ENCODE results near the gene C1QTNF3.

C1QTNF3 gene

DNA sequence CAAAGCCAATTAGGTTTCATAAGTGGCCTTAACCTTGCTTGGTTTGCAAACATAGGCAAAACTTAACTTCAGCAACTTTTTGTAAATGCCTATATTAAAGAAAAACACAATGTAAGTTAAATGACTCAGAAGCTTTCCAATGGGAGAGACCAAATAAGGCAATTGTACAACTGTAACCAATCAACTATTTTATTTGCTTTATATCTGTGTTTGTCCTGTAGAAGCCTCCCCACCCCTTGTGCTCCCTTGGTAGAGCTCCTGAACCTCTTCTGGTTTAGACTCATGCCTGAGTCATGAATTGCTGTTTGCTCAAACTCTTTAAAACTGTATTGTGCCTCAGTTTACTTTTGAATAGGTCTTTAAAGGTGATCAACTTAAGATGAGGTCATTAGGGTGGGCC is 3.0 kb upstream of the C1QTNF3 start:
- peak; percentile 82 for DNase-seq (ENCODE audit: low read depth, low spot score)
- TF ChIP-seq, protein P1, sequence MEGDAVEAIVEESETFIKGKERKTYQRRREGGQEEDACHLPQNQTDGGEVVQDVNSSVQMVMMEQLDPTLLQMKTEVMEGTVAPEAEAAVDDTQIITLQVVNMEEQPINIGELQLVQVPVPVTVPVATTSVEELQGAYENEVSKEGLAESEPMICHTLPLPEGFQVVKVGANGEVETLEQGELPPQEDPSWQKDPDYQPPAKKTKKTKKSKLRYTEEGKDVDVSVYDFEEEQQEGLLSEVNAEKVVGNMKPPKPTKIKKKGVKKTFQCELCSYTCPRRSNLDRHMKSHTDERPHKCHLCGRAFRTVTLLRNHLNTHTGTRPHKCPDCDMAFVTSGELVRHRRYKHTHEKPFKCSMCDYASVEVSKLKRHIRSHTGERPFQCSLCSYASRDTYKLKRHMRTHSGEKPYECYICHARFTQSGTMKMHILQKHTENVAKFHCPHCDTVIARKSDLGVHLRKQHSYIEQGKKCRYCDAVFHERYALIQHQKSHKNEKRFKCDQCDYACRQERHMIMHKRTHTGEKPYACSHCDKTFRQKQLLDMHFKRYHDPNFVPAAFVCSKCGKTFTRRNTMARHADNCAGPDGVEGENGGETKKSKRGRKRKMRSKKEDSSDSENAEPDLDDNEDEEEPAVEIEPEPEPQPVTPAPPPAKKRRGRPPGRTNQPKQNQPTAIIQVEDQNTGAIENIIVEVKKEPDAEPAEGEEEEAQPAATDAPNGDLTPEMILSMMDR (IDR thresholded peaks at IDR 0.05; ENCODE audit: low read depth, low read length), result no peak
- in situ Hi-C loops (cut with HindIII; ENCODE audit: low sequenced_read_pairs), result no loop called here
- H3K4me3 ChIP-seq (ENCODE audit: low read depth, low read length), result no peak overlapping the region

DNA sequence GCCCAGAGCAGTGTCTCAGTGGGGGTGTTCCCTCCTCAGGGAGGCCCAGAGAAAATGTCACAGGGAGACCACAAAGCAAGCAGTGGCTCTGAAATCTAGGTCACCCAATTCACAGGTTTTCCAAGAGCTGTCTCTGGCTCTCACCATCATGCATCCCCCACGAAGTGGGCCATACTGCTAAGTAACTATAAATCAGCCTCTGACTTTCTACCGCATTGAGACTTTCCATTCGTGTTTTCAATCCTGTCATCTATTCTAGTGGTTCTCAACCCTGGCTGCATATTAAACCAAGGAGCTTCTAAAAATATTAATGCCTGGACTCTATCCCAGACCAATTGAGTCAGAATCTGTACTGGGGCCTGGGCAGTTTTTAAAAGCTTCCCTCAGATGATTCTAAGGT is 2.0 kb upstream of the C1QTNF3 start:
- no peak for DNase-seq (ENCODE audit: low read depth, low spot score)
- H3K4me3 ChIP-seq (ENCODE audit: low read depth, low read length), result no peak overlapping the region
- TF ChIP-seq, protein P1 (IDR thresholded peaks at IDR 0.05; ENCODE audit: low read depth, low read length), result no peak

DNA sequence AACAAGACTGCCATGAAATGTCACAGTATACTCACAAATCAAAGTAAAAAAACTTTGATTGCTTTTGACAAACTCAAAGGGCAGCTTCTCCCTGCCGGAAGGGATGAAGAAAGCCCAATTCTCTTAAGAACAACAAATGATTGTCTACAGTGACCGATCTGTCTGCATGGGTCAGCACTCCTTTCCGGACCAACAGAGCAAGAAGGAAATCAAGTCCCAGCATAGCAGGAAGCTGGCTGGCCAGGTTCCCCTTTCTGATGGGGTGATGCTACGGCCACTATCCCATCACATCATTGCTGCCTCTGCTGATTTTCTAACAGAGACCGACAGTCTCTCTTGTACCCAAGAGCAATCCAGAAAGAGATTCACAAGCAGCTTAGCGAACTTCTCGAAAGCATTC is 692 bp downstream of the C1QTNF3 start:
- H3K4me3 ChIP-seq (ENCODE audit: low read depth, low read length), result no peak overlapping the region
- TF ChIP-seq, protein P1 (IDR thresholded peaks at IDR 0.05; ENCODE audit: low read depth, low read length), result no peak
- in situ Hi-C loops (cut with HindIII; ENCODE audit: low sequenced_read_pairs), result no loop called here
- DNase-seq (ENCODE audit: low read depth, low spot score), result no peak

More for the DNA sequence above, 2.0 kb upstream of the C1QTNF3 start:
- in situ Hi-C loops (cut with HindIII; ENCODE audit: low sequenced_read_pairs), result no loop called here

DNA sequence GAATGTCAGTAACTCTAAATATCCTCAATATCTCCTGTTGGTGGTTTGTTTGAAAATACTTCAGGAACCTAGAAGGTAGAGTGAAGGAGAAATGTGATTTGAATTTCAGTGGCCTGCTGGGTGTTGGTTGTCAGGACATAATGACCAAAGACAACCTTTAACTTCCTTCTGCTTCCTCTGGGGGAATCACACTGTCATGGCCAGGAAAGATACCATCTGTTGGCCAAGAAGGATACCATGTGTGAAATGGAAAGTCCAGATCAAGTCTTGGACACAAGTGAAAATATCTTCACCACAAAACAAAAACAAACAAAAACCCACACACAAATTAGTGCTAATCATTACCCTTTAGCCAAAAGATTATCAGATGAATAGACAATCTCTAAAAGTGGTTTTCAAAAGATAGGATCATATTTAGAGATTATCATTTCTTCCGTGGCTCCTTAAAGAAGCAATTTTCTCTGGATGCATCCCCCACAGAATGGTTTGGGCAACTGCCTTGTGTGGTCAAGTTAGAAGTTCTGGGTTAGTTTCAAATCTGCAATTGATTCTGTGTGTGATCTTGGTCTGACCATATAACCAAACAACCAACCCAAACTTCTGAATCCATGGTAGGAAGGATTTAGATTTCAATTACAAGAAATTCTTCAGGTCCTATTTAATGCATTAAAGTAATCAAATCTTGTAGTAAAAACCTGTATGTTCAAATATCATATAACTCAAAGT is 1.6 kb downstream of the C1QTNF3 start:
- TF ChIP-seq, protein P1 (IDR thresholded peaks at IDR 0.05; ENCODE audit: low read depth, low read length), result no peak
- no peak overlapping the region for H3K4me3 ChIP-seq (ENCODE audit: low read depth, low read length)
- in situ Hi-C loops (cut with HindIII; ENCODE audit: low sequenced_read_pairs), result no loop called here
- DNase-seq (ENCODE audit: low read depth, low spot score), result no peak

DNA sequence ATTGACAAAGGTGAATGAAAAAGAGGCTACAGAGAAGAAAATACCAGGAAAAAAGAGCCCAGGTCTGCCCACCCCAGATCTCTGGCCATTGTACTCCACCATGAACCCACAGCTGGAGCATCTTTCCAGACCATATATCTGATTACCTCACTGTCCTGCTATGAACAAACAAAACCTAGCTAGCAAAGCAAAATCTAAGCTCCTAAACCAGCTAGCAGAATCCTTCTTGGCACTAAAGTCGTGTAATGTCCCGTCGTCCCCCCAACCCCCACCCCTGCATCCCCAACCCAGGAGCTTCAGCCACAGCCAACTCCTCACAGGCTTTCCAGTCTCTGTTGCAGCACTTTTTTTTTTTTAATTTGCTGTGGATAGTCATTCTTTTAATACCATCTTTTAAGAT is 2.5 kb downstream of the C1QTNF3 start:
- in situ Hi-C loops (cut with HindIII; ENCODE audit: low sequenced_read_pairs), result no loop called here

DNA sequence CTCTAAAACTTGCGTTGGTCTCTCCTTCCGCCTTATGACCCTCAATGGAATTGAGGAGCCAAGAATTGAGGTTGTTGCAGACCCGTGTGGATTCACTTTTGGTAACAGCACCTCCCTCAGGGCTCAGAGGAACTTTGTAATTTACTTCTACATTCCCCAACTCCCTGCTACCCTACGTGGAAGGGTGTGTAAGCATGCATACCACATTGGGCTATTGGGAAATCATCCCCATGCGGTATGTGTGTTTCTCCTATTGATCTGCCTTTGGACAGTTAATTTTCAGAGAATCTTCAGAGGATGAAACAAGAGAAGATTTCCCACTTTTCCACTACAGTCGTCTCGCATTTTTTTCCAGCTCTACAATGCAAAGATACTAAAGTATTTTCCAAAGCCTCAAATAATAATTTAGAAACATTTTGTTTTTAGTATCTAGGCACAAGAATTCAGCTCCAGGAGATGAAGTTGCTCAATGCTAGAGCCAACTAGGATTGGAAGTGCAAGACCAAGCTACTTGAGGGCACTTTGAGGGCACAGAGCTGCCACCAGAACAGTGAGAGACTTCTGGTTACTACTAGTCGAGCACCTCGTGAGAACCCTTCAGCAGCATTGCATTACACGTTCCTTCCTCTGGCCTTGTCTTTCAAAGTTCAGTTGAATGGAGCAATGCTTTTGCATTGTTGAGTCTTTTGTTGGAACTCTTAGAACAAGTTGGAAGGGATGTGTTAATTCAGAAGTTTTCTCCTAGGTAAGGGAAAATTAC is 3.4 kb downstream of the C1QTNF3 start:
- TF ChIP-seq, protein P1 (IDR thresholded peaks at IDR 0.05; ENCODE audit: low read depth, low read length), result no peak
- in situ Hi-C loops (cut with HindIII; ENCODE audit: low sequenced_read_pairs), result no loop called here
- H3K4me3 ChIP-seq (ENCODE audit: low read depth, low read length), result no peak overlapping the region
- DNase-seq (ENCODE audit: low read depth, low spot score), result no peak

More for the DNA sequence above, 2.5 kb downstream of the C1QTNF3 start:
- no peak for DNase-seq (ENCODE audit: low read depth, low spot score)
- TF ChIP-seq, protein P1 (IDR thresholded peaks at IDR 0.05; ENCODE audit: low read depth, low read length), result no peak
- H3K4me3 ChIP-seq (ENCODE audit: low read depth, low read length), result no peak overlapping the region
